ENCODE results near the gene BBS2. TPM values are rescaled to one million over a fixed set of nuclear protein-coding genes. Genes with fewer than 3 reads are reported as not detected.

The BBS2 gene
- total and polyA plus RNA-seq, 2 of the 13 experiments (the other 11 are each of a cell fraction or from before 2014, with no cell fraction given), result 59.7 to 68.3 TPM

- TF ChIP-seq DZIP1 (CRISPR knock-in tag; IDR thresholded peaks at IDR 0.05) (no peak), EP300 (IDR thresholded peaks at IDR 0.05; ENCODE audit: low read depth in 2 of 2, low read length in 2 of 2) (no peak), EP300 (CRISPR knock-in tag; IDR thresholded peaks at IDR 0.05; ENCODE audit: borderline replicate concordance) (no peak)
- TF ChIP-seq, protein P1, sequence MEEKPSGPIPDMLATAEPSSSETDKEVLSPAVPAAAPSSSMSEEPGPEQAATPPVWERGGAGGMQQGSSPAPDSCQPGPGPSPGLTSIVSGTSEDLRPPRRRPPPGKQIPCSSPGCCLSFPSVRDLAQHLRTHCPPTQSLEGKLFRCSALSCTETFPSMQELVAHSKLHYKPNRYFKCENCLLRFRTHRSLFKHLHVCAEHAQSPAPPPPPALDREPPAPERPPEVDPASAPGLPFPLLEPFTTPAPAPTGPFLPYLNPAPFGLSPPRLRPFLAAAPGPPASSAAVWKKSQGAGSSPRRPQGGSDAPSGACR (CRISPR knock-in tag; IDR thresholded peaks at IDR 0.05), result no peak
- TF ChIP-seq, protein P2, sequence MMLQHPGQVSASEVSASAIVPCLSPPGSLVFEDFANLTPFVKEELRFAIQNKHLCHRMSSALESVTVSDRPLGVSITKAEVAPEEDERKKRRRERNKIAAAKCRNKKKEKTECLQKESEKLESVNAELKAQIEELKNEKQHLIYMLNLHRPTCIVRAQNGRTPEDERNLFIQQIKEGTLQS (CRISPR knock-in tag; IDR thresholded peaks at IDR 0.05), result peak; percentile 48; the same call in 1 of the 2 replicates
Measured at GRCh38 chr16:56493126-56493525, 26.7 kb downstream of the BBS2 start (continued).

DNA sequence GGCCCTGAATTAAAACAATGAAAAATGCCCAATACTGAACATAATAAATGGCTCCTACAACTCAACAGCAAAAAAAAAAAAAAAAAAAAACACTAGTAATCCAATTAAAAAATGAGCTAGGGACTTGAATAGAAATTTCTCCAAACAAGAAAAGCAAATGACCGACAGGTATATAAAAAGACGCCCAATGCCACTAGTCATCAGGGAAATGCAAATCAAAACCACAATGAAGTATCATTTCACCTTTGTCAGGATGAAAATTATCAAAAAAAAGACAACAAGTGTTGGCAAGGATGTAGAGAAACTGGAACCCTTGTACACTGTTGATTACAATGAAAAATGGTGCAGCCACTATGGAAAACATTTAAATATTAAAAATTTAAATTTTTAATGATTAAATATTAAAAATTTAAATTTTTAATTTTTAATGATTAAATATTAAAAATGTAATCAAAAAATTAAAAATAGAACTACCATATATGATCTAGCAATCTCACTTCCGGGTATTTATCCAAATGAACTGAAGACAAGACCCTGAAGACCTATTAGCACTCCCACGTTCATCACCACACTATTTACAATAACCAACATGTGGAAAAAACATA lies 28.1 kb downstream of the BBS2 start:
- no peaks in the 10 kb centered on the region for H3K9me3 ChIP-seq (ENCODE audit: low read length)
- ATAC-seq, result no peak
- POLR2A ChIA-PET, result no interaction called here
- no peak for FAIRE-seq
- CTCF ChIA-PET (ENCODE audit: low intra/inter-chr PET ratio, low total read pairs), result no interaction called here
- no peak overlapping the region for H3K27ac ChIP-seq (ENCODE audit: extremely low read length, insufficient read depth, low read length)
- H3K4me1 ChIP-seq (ENCODE audit: insufficient read depth, low read length), result peaks cover 11% of the 10 kb centered on the region
- H3K9ac ChIP-seq (ENCODE audit: insufficient read depth, low read depth, low read length), result no peak overlapping the region
- no peaks in the 10 kb centered on the region for H4K20me1 ChIP-seq (ENCODE audit: insufficient read depth, low read length)
- no TSS peak for BruUV-seq (replicated peaks)
- no peak overlapping the region for H3K4me2 ChIP-seq (ENCODE audit: low read depth, low read length)
- WGBS (ENCODE audit: low lambda C conversion rate), result 92% methylated on average over 4 of the region's 4 CpGs
- DNase-seq (ENCODE audit: low spot score), result no peak
- no peak overlapping the region for H3K4me3 ChIP-seq (replicated peaks in 1 of 3; ENCODE audit: insufficient read depth in 1 of 3, low read depth in 2 of 3, low read length in 3 of 3)
- H2AFZ ChIP-seq (ENCODE audit: low read length), result no peak overlapping the region
- intact Hi-C loops (cut with micrococcal nuclease; ENCODE audit: unreplicated experiment), result no loop called here
- H3K79me2 ChIP-seq (ENCODE audit: insufficient read depth, low read length), result no peaks in the 10 kb centered on the region
- H3K27me3 ChIP-seq (ENCODE audit: control insufficient read depth in 1 of 2, insufficient read depth in 2 of 2, low read length in 2 of 2), result no peaks in the 10 kb centered on the region
- in situ Hi-C loops (cut with HindIII; ENCODE audit: extremely low pct_ligation_motif_present, low pct_unique_long_range_greater_than_20kb), result no loop called here
- H3K36me3 ChIP-seq (replicated peaks in 1 of 2; ENCODE audit: control insufficient read depth in 1 of 2, insufficient read depth in 2 of 2, low read length in 2 of 2), result no peaks in the 10 kb centered on the region; a peak in 1 of 5 replicates
- TF ChIP-seq RBFOX2 (IDR thresholded peaks at IDR 0.05; ENCODE audit: low read depth, low read length), result no peak
- no peak for TF ChIP-seq ZNF234 (CRISPR knock-in tag; conservative IDR thresholded peaks at IDR 0.05)
- no peak for TF ChIP-seq ATF6 (CRISPR knock-in tag; conservative IDR thresholded peaks at IDR 0.05)
- TF ChIP-seq BORCS8-MEF2B (CRISPR knock-in tag; IDR thresholded peaks at IDR 0.05), result no peak
- no peak for TF ChIP-seq ATF7 (IDR thresholded peaks at IDR 0.05)
- TF ChIP-seq ATF7 (CRISPR knock-in tag; IDR thresholded peaks at IDR 0.05), result no peak
- TF ChIP-seq SKI (IDR thresholded peaks at IDR 0.05; ENCODE audit: partially characterized antibody), result no peak
- TF ChIP-seq, protein P3, sequence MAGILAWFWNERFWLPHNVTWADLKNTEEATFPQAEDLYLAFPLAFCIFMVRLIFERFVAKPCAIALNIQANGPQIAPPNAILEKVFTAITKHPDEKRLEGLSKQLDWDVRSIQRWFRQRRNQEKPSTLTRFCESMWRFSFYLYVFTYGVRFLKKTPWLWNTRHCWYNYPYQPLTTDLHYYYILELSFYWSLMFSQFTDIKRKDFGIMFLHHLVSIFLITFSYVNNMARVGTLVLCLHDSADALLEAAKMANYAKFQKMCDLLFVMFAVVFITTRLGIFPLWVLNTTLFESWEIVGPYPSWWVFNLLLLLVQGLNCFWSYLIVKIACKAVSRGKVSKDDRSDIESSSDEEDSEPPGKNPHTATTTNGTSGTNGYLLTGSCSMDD (CRISPR knock-in tag; IDR thresholded peaks at IDR 0.05), result no peak
- no peak for TF ChIP-seq POGK (CRISPR knock-in tag; conservative IDR thresholded peaks at IDR 0.05)
- no peak for TF ChIP-seq RARA (CRISPR knock-in tag; IDR thresholded peaks at IDR 0.05)

Data from HepG2 (cell line).